PFSK-1 (cell line): ENCODE results near the gene SLC6A19.

Experiments used
- FOXP2 ChIP-seq: optimal IDR thresholded peaks from 2 replicates; pipeline ENCODE3; 2011; ENCODE audit warnings: borderline replicate concordance, control low read depth, inconsistent platforms; ENCODE audit not compliant: insufficient read depth; ENCODE audit errors: extremely low read length, extremely low read depth
- POLR2AphosphoS5 ChIP-seq: IDR thresholded peaks from 2 replicates; pipeline ENCODE4 v1.6.1; 2012; ENCODE audit warnings: low read depth, mild to moderate bottlenecking, control low read depth, low read length, moderate library complexity
- REST ChIP-seq, 2 experiments: IDR thresholded peaks; 2 replicates each; pipeline versions ENCODE4 v1.6.1 to v1.8.0; 2011 to 2012; ENCODE audit warnings: low read depth in 2 of 2, low read length in 2 of 2, control low read depth in 1 of 2, inconsistent platforms in 1 of 2, mild to moderate bottlenecking in 1 of 2, moderate library complexity in 1 of 2; ENCODE audit not compliant: insufficient read depth in 1 of 2
- TAF1 ChIP-seq: IDR thresholded peaks from 2 replicates; pipeline ENCODE4 v1.6.1; 2012; ENCODE audit warnings: low read length, control low read depth, borderline replicate concordance; ENCODE audit not compliant: insufficient read depth

- TF ChIP-seq TAF1, result no peak
- TF ChIP-seq POLR2AphosphoS5, result no peak
- TF ChIP-seq REST (IDR thresholded peaks at IDR 0.05; ENCODE audit: insufficient read depth in 1 of 2, low read depth in 2 of 2, low read length in 2 of 2), result no peak
- no peak for TF ChIP-seq FOXP2
These were observed 63.6 kb downstream of the SLC6A19 start for GRCh38 chr5:1265026-1265425.
